ENCODE results near the gene FES. TPM values are rescaled to one million over a fixed set of nuclear protein-coding genes. Genes with fewer than 3 reads are reported as not detected.

Gene FES
- polyA plus RNA-seq, 2 of the 4 experiments (the other 2 are of a cell fraction), result 0.39 to 0.50 TPM

- FAIRE-seq, result peak; percentile 95
- TF ChIP-seq JUN (IDR thresholded peaks at IDR 0.05), result peak in 1 of 2 experiments; percentile 76; a peak in 3 of 5 replicates
- TF ChIP-seq NFE2L2 (conservative IDR thresholded peaks at IDR 0.05; ENCODE audit: low read length), result no peak
- peak; percentile 58; the same call in 1 of the 3 replicates for TF ChIP-seq BCL3 (IDR thresholded peaks at IDR 0.05)
- TF ChIP-seq CTCF (IDR thresholded peaks at IDR 0.05), result peak; percentile 90
- TF ChIP-seq MYC (IDR thresholded peaks at IDR 0.05; ENCODE audit: borderline replicate concordance, low read length), result no peak
- TF ChIP-seq CHD4 (IDR thresholded peaks at IDR 0.05; ENCODE audit: borderline replicate concordance), result no peak
- TF ChIP-seq MAFK (IDR thresholded peaks at IDR 0.05; ENCODE audit: partially characterized antibody), result no peak
- no peak for TF ChIP-seq NPAS2 (CRISPR knock-in tag; IDR thresholded peaks at IDR 0.05; ENCODE audit: borderline replicate concordance)
- no peak for TF ChIP-seq ZC3H11A (IDR thresholded peaks at IDR 0.05)
- TF ChIP-seq KDM5A (IDR thresholded peaks at IDR 0.05), result no peak
- TF ChIP-seq RNF2 (IDR thresholded peaks at IDR 0.05; ENCODE audit: borderline replicate concordance, low read depth), result no peak
- no peak for TF ChIP-seq SREBF2 (IDR thresholded peaks at IDR 0.05)
- TF ChIP-seq RCOR1 (IDR thresholded peaks at IDR 0.05; ENCODE audit: low read depth, low read length), result no peak
- TF ChIP-seq POLR2A (IDR thresholded peaks at IDR 0.05; ENCODE audit: low read length), result peak; percentile 91
- no peak for TF ChIP-seq FOSB (CRISPR knock-in tag; IDR thresholded peaks at IDR 0.05)
- no peak for TF ChIP-seq ZFP36 (IDR thresholded peaks at IDR 0.05; ENCODE audit: borderline replicate concordance, partially characterized antibody)
- peak; percentile 95; the same call in 1 of the 2 replicates for TF ChIP-seq HMGXB4 (CRISPR knock-in tag; IDR thresholded peaks at IDR 0.05; ENCODE audit: borderline replicate concordance)
- no peak for TF ChIP-seq NR3C1 (IDR thresholded peaks at IDR 0.05)
- no peak for TF ChIP-seq ELK1 (IDR thresholded peaks at IDR 0.05; ENCODE audit: low read depth, low read length)
- TF ChIP-seq FOXS1 (CRISPR knock-in tag; IDR thresholded peaks at IDR 0.05), result no peak
- no peak for TF ChIP-seq HES2 (IDR thresholded peaks at IDR 0.05)
- TF ChIP-seq EHF (CRISPR knock-in tag; IDR thresholded peaks at IDR 0.05), result no peak
- no peak for TF ChIP-seq REST (IDR thresholded peaks at IDR 0.05)
- TF ChIP-seq RFX5 (IDR thresholded peaks at IDR 0.05), result 0 out of 2 replicates have a peak, but pooled peaks have one; percentile 41
- no peak for TF ChIP-seq TFCP2L1 (CRISPR knock-in tag; IDR thresholded peaks at IDR 0.05)
- TF ChIP-seq CBX2 (IDR thresholded peaks at IDR 0.05; ENCODE audit: borderline replicate concordance, low read depth), result no peak
- no peak for TF ChIP-seq PBX3 (IDR thresholded peaks at IDR 0.05)
- no peak for TF ChIP-seq EP300 (IDR thresholded peaks at IDR 0.05)
These were observed 17.9 kb downstream of the FES start for GRCh38 chr15:90902040-90902839.

More at GRCh38 chr15:90902040-90902839, 17.9 kb downstream of the FES start:
- Histone ChIP-seq H3K9me3 (no peaks in the 10 kb centered on the region), H3K27ac (peak overlapping the region; percentile 88), H3K4me3 (peak overlapping the region; percentile 81), H3K4me2 (peak overlapping the region; percentile 99), H3K4me1 (peaks cover 14% of the 10 kb centered on the region)
- POLR2A ChIA-PET, result interaction anchor here (0.6 to 2.2 kb wide), 8 partner anchors 28 to 514 kb away, joined by 3 to 14 read pairs (median 4); partner anchors contain the start of genes HDDC3 and IQGAP1
- CTCF ChIA-PET, result interaction anchor here (0.6 to 16.8 kb wide), 34 partner anchors 9 to 550 kb away, joined by 3 to 326 read pairs (median 4); partner anchors contain the start of genes FES, FURIN, HDDC3 and UNC45A
- 3% methylated on average over 37 of the region's 71 CpGs for WGBS (ENCODE audit: missing lambda C conversion rate)
- ATAC-seq (peak; percentile 88 to 94), DNase-seq (ENCODE audit: low read depth in 1 of 2, low spot score in 1 of 2) (peak; percentile 88 to 99)
